GM10266 (cell line): ENCODE results near the gene ANKRD6.

Experiments
- DNase-seq: peaks from one replicate; pipeline ENCODE4 v3.0.0; 2012; ENCODE audit errors: extremely low spot score
- CTCF ChIP-seq: IDR thresholded peaks from 2 replicates; pipeline ENCODE4 v1.5.1; 2012; ENCODE audit warnings: mild to moderate bottlenecking, low read depth; ENCODE audit not compliant: control insufficient read depth, insufficient read depth; ENCODE audit errors: missing control alignments

ANKRD6 gene

DNA sequence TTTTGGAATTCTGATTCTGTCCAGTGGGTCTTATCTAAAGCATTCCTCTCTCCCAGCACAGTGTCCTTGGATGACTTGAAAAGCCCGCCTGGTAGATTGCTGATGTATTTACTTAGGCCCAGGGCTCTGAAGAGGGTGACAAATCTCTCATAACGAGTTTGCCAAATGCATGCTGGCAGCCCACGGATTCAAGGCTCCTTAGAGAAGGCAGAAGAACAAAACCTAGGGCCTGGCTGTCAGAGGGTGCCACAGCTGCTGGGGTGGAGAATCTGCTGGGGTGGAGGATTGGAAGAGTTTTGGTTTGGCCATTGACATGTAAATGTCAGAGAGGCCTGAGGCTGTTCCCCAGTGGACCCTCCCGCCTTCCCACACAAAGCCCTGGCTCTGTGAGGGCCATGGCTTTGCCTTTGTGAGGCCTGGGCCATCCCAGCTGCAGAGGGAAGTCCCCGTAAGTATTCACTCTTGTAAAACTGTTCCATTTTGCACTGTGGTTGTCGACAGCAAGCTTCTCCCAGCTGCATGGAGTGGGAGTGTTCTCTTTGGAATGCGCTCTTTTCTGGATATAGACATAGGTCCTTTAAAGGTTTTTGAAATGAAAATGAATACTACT is 50.3 kb downstream of the ANKRD6 start:
- DNase-seq: no peak
- TF ChIP-seq CTCF: no peak

DNA sequence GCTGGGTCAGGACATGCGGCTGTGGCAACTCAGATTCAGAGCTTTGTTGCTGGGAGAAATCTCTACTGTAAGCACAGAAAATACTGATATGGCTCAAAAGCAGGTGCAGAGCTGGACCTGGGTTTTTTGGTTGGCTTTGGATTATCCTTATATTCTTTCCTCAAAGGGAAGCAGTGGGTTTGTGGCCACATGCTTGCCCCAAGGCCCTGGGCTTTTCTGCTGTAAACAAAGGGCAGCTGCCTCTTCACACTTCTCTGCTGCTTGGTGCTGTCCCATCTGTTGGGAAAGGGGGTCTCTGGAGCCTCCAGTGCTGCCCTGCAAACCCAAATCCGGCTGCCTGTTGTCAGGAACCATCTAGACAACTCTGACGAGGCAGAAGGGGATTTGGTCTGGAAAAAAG is 52.4 kb downstream of the ANKRD6 start:
- no peak for DNase-seq
- TF ChIP-seq CTCF: no peak

DNA sequence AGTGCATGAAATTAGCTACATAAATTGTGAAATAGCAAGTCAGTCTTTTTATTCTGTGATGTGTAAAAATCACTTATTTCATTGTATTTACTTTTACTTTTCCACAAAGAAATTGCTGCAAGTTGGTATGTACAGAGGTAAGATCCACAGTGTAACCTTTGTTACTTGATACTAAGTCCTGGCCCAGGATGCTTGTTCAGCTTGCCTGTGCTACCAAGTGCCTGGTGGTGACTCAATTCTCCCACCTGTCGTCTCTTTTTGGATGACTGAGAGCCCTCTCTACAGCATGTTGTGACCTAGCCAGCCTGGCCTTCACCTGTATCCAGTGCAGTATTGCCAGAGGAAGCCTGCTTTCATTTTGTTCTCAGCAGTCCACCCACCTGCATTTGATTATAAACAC is 54.9 kb downstream of the ANKRD6 start:
- no peak for TF ChIP-seq CTCF
- DNase-seq: no peak

- no peak for DNase-seq
- TF ChIP-seq CTCF: no peak
These were observed 55.5 kb downstream of the ANKRD6 start for GRCh38 chr6:89488438-89488837.

DNA sequence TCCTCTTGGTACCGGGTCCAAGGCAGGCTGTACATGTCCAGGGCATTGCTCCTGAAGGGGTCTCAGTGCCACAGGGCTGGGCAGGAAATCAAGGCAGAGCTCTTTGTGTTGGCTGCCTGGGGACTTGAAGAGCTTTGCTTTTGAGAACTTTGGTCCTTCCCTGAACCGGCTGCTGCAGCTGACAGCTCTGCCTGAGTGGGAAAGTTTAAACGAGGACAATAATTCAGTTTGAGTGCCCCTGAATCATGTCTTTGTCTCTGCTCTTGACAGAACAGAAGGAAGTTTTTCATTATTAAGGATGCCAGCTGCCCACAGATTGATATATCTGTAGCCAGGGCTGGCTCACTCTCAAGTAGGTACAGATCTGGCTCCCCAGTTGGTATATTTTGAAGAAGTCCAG is 56.1 kb downstream of the ANKRD6 start:
- DNase-seq: no peak
- no peak for TF ChIP-seq CTCF

DNA sequence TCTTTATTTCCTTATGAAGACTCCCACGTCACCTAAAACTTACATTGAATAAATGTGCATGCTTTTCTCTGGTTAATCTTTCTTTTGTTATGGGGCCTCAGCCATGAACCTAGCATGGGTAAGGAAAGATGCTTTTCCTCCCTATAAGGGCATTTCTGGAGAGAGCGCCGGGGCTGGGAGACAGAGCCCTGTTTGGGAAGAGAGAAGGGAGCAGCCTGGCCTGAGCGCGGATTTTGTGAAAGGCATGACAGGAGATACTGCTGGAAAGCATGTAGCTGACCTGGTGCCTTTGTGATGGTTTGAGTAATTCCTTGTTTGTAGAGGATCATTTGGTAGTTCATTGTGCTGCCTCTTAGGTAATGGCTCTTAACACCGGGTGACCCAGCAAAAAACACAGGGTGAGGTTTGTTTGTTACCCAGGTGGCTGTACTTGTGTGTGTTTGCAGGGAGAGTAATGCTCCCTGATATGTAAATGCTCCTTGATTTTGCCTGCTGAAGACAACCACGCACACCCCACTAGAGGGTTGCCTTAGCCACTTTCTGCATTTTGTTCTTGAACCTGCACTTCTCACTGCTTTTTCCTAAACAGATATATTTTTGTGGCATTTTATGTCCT is 59.2 kb downstream of the ANKRD6 start:
- DNase-seq: no peak

More for the DNA sequence above, 59.2 kb downstream of the ANKRD6 start:
- TF ChIP-seq CTCF: no peak
